Epithelial cell of proximal tubule (primary cell): ENCODE results near the gene CHST3. TPM values are rescaled to one million over a fixed set of nuclear protein-coding genes. Genes with fewer than 3 reads are reported as not detected.

Source experiments
- DNase-seq: peaks from one replicate; pipeline ENCODE4 v3.0.0-alpha.2; 2011; ENCODE audit warnings: low read depth
- H3K4me3 ChIP-seq: 2 replicates; pipeline ENCODE4 v1.5.1; 2011; ENCODE audit warnings: low read depth, mild to moderate bottlenecking, low read length
- total RNA-seq: library from RNA; depleted of rRNA; stranded (reverse); fragments of >200 nt; gene quantifications from 2 replicates; pipeline ENCODE4 v1.2.3, GENCODE V29; 2015
- TF ChIP-seq, protein P1 (sequence below): conservative IDR thresholded peaks from 2 replicates; pipeline ENCODE4 v1.5.1; 2012; ENCODE audit warnings: low read depth, mild to moderate bottlenecking, low read length

The CHST3 gene
- total RNA-seq, 1 donor from 2014 or later, result 20.5 TPM

DNA sequence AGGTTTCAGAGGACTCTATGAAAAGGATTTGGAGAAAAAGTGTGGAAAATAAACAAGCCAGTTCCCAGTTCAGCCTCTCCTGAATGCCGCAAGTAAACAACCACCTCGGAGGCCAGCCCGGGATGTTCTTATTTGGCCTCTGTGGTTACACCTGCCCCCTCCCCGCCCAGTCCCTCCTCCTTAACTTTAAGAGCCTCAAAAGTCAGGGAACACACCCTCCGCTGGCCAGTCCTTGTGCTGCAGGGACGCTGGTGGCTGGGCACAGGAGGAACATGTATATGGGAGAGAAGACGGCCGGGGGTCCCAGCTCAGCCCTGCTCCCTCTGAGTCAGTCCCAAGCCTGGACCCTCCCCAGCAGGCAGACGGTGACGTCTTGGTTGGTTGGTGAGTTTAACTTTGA lies 6.1 kb downstream of the CHST3 start:
- no peak for DNase-seq

DNA sequence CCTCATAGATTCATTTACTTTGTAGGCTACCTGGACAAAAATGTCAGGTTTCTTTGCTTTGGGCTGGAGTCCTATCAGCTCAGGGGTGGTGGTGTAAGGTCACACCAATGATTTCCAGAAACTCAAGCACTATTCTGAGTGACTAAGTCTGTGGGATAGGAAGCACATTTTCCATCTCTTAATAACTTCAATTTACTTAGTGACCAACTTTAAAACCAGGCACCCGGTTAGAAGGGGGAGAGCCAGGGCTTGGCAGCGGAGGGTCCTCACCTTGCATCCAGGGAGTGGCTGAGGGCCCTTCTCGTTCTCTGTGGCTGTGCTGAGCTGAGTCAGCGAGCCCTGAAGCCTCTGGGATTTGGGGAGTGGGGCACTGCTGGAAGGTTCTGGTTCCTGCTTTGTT lies 6.7 kb downstream of the CHST3 start:
- DNase-seq, result no peak
- peak overlapping the region; percentile 24 for H3K4me3 ChIP-seq
- TF ChIP-seq, protein P1, sequence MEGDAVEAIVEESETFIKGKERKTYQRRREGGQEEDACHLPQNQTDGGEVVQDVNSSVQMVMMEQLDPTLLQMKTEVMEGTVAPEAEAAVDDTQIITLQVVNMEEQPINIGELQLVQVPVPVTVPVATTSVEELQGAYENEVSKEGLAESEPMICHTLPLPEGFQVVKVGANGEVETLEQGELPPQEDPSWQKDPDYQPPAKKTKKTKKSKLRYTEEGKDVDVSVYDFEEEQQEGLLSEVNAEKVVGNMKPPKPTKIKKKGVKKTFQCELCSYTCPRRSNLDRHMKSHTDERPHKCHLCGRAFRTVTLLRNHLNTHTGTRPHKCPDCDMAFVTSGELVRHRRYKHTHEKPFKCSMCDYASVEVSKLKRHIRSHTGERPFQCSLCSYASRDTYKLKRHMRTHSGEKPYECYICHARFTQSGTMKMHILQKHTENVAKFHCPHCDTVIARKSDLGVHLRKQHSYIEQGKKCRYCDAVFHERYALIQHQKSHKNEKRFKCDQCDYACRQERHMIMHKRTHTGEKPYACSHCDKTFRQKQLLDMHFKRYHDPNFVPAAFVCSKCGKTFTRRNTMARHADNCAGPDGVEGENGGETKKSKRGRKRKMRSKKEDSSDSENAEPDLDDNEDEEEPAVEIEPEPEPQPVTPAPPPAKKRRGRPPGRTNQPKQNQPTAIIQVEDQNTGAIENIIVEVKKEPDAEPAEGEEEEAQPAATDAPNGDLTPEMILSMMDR, result no peak

More for the DNA sequence above, 6.1 kb downstream of the CHST3 start:
- TF ChIP-seq, protein P1, result peak; percentile 36
- H3K4me3 ChIP-seq, result peak overlapping the region; percentile 20

DNA sequence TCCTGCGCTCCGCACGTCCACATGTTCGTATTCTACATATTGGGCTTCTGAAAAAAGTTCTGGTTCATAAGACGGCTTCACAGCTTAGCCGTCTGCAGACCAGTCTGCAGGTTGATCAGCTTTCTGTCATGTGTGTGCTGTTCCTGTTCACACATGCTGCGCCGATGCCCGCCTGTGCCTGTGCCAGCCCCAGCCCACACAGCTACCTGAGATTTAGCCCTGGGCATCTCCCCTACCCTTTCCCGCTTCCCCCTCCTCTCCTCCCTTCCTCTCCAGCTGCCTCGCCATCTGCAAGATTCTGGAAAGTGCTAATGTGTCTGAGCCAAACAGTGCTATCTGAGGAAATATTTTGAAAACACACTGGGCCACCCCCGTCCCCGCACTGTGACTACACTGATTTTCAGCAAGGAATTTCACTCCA lies 7.1 kb downstream of the CHST3 start:
- TF ChIP-seq, protein P1, result no peak
- no peak for DNase-seq
- H3K4me3 ChIP-seq, result peak overlapping the region; percentile 24

DNA sequence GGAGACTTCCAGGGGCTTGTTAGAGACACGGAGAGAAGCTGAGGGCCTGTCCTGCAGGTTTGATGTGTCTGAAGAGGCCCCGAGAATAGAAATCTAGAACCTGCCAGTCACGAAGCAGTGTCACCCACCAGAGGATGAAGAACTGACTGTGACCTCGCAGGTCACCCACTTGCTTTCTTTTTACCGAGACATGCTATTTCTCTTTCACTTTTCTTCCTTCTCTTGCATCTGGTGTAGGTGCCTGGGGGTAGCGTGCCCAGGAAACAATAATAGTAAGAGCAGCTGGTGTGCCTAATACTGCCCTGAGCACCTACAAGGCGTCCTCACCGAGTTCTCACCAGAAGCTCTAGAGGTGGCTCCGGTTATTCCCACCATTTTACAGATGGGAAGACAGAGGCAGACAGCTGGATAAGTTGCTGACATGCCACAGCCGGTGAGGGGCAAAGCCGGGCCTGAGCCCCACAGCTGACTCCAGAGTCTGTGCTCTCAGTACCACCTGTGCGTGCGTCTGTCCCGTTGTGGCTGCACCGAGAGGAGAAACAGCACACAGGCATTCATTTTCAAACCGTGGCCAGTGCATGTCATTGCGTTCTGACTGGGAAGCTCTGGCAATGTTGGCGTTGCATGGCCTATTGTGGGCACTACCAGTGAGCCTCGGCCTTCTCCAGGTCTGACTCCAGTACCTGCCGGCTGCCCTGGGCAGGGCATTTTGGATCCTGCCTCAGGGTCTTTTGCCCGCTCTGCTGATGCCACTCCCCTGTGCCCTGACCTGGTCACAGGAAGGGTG lies 7.8 kb downstream of the CHST3 start:
- DNase-seq, result no peak
- no peak overlapping the region for H3K4me3 ChIP-seq
- TF ChIP-seq, protein P1, result no peak

DNA sequence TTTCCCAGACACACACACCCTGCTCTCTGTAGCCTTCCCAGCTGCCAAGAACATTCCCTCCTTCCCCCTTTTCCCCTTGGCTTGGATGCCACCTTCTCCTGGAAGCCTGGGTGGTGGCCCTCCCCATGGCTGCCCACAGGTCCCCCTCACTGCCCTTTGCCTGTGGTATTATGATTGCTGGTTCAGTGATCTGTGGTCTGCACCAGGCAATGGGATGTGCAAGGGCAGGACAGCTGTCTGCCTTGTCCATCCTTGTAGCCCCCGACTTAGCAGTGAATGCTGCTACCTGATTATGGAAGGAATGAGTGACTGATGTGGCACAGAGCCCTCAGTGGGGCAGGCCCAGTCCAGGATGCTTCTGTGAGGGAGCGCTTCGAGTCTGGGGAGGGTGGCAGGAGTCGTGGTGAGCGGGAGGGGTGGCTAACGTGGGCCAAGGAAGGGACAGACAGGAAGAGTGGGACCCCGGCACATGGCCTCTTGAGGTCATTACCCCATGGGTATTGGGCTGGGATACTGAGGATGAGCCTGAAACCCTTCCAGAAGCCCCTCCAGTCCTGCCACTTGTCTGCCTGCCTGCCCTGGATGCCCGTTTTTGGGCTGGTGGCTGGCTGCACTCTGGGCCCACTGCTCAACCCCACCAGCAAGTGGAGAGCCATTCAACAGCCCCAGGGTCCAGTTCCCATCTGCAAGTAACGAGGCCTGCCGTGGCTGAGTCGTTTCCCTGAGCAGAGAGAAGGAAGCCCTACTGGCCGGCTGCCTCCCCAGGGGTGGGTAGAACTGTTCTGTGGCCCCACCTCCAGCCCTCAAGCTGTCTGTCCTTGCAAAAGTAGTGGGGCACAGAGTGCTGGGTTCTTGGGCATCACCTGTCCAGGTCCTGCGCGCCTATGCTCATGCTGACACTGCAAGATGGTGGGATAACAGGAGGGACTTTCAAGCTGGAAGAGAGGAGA lies 8.8 kb downstream of the CHST3 start:
- no peak for DNase-seq
- no peak overlapping the region for H3K4me3 ChIP-seq
- TF ChIP-seq, protein P1, result no peak

DNA sequence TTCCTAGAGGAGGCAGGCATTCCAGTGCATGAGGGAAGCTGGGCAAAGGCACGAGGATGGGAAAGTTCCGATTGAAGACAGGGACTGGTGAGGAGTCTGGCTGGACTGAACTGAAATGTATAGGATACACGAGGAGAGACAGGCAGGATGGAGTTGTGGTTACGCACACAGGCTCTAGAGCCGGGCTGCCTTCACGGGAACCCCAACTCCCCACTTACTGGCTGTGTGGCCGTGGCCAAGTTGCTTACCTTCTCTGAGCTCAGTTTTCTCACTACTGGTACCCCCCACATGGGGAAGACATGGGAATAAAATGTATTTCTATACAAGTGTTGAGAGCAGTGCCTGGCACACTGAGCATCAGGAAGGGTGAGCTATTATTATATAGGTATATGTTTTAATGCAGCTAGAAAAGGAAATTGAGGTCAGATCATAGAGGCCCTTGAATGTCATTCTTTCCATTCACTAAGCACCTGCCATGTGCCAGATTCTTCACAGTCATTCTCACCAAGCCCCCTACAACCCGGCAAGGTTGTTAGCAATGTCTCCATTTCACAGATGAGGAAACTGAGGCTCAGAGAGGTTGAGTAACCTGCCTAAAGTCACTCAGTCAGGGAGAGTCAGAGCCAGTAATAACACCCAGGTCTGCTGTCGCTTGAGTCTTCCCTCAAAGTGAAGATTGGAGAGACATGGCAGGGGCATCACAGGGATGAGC lies 9.7 kb downstream of the CHST3 start:
- TF ChIP-seq, protein P1, result no peak
- H3K4me3 ChIP-seq, result no peak overlapping the region
- no peak for DNase-seq
